GM13976 (cell line): ENCODE measurements around the gene LRIG3.

Experiments
- DNase-seq: peaks from one replicate; pipeline ENCODE4 v3.0.0; 2012; ENCODE audit warnings: low spot score
- in situ Hi-C: fragments of 300-500 bp; cut with MboI; formaldehyde crosslinking; loops from one replicate; pipeline ENCODE4 v1.12.0; 2022; ENCODE audit warnings: low sequenced_read_pairs, mixed read lengths, inconsistent platforms; ENCODE audit not compliant: unreplicated experiment
- TF ChIP-seq, protein P1 (sequence below): IDR thresholded peaks from 2 replicates; pipeline ENCODE4 v1.5.1; 2012; ENCODE audit warnings: borderline replicate concordance, mild to moderate bottlenecking; ENCODE audit not compliant: insufficient read depth; ENCODE audit errors: extremely low read depth, missing control alignments, control extremely low read depth

Gene LRIG3

DNA sequence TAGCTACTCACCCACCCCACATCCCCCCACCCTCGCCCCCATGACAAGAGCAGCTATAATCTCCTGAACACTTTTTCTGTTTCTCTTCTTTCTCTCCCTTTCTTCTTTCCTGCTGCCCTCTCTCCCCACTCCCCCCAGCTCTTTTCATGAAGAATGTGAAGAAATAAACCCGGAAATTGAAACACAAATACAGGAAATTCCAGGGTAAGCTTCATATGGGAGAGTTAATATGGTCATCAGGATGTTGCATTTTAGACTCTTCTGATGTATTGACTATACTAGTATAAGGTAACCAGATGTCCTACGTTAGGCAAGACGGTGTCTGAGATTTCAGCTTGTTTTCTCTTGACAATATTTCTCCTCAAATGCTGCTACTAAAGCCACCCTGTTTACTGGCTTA lies 41.6 kb upstream of the LRIG3 start:
- in situ Hi-C loops, result no loop called here
- TF ChIP-seq, protein P1, sequence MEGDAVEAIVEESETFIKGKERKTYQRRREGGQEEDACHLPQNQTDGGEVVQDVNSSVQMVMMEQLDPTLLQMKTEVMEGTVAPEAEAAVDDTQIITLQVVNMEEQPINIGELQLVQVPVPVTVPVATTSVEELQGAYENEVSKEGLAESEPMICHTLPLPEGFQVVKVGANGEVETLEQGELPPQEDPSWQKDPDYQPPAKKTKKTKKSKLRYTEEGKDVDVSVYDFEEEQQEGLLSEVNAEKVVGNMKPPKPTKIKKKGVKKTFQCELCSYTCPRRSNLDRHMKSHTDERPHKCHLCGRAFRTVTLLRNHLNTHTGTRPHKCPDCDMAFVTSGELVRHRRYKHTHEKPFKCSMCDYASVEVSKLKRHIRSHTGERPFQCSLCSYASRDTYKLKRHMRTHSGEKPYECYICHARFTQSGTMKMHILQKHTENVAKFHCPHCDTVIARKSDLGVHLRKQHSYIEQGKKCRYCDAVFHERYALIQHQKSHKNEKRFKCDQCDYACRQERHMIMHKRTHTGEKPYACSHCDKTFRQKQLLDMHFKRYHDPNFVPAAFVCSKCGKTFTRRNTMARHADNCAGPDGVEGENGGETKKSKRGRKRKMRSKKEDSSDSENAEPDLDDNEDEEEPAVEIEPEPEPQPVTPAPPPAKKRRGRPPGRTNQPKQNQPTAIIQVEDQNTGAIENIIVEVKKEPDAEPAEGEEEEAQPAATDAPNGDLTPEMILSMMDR, result no peak
- DNase-seq, result no peak

DNA sequence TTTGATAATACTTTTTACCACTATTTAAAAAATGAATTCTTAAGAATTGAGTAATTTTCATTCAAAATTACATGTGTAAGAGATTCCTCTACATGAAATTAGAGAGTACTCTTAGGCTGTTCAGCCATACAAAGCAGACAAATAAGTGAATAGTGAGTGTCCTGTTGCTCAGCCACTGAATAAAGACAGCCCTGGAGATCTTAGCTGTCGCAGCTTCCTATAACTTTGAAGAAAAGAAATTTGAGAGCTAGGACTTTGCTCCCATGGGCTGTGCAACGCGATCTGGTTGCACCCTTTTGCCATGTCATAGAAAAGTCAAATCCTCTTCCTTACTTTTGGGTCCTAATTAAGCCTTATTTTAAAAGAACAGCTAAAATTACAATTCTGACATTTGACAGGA lies 40.9 kb upstream of the LRIG3 start:
- in situ Hi-C loops, result no loop called here
- DNase-seq, result no peak
- TF ChIP-seq, protein P1, result no peak

GRCh38 chr12:58959639-58960300 lies 39.5 kb upstream of the LRIG3 start:
- DNase-seq, result no peak
- in situ Hi-C loops, result no loop called here
- TF ChIP-seq, protein P1, result no peak

GRCh38 chr12:58957298-58957697 lies 37.0 kb upstream of the LRIG3 start:
- in situ Hi-C loops, result no loop called here
- no peak for DNase-seq
- TF ChIP-seq, protein P1, result no peak

GRCh38 chr12:58955849-58956248 lies 35.5 kb upstream of the LRIG3 start:
- in situ Hi-C loops, result no loop called here
- DNase-seq, result no peak
- TF ChIP-seq, protein P1, result no peak

- TF ChIP-seq, protein P1, result no peak
- no peak for DNase-seq
- in situ Hi-C loops, result no loop called here
These were observed 33.7 kb upstream of the LRIG3 start for GRCh38 chr12:58954002-58954401.
